Ishikawa (cell line): Measurements from ENCODE around the gene FNDC11.

ENCODE experiments used
- CEBPB ChIP-seq: IDR thresholded peaks from 2 replicates; pipeline ENCODE4 v1.6.1; 2012
- CREB1 ChIP-seq: IDR thresholded peaks from 2 replicates; pipeline ENCODE4 v1.6.1; 2012; ENCODE audit warnings: low read depth
- EGR1 ChIP-seq: IDR thresholded peaks from 2 replicates; pipeline ENCODE4 v1.6.1; 2012
- EP300 ChIP-seq: IDR thresholded peaks from 2 replicates; pipeline ENCODE4 v1.6.1; 2012; ENCODE audit warnings: borderline replicate concordance
- FOXM1 ChIP-seq: IDR thresholded peaks from 2 replicates; pipeline ENCODE4 v1.6.1; 2012; ENCODE audit warnings: low read depth, borderline replicate concordance
- MAX ChIP-seq: IDR thresholded peaks from 2 replicates; pipeline ENCODE4 v1.6.1; 2012
- NFIC ChIP-seq: IDR thresholded peaks from 2 replicates; pipeline ENCODE4 v1.6.1; 2012
- RAD21 ChIP-seq: IDR thresholded peaks from 2 replicates; pipeline ENCODE4 v1.6.1; 2012; ENCODE audit warnings: low read depth
- REST ChIP-seq: IDR thresholded peaks from 2 replicates; pipeline ENCODE4 v1.6.1; 2012; ENCODE audit warnings: low read depth, mild to moderate bottlenecking
- TAF1 ChIP-seq: IDR thresholded peaks from 2 replicates; pipeline ENCODE4 v1.6.1; 2012; ENCODE audit warnings: low read depth, mild to moderate bottlenecking
- TCF12 ChIP-seq: IDR thresholded peaks from 2 replicates; pipeline ENCODE4 v1.6.1; 2012; ENCODE audit warnings: low read depth
- TEAD4 ChIP-seq: IDR thresholded peaks from 2 replicates; pipeline ENCODE4 v1.6.1; 2012
- YY1 ChIP-seq: IDR thresholded peaks from 2 replicates; pipeline ENCODE4 v1.6.1; 2012; ENCODE audit warnings: low read depth
- ZBTB7A ChIP-seq: IDR thresholded peaks from 2 replicates; pipeline ENCODE4 v1.6.1; 2012; ENCODE audit warnings: low read depth
- TF ChIP-seq, protein P1 (sequence below): IDR thresholded peaks from 2 replicates; pipeline ENCODE4 v1.6.1; 2012

Gene FNDC11

GRCh38 chr20:63508072-63508768 is 45.7 kb upstream of the FNDC11 start:
- TF ChIP-seq EGR1 = no peak
- TF ChIP-seq RAD21 = no peak
- no peak for TF ChIP-seq ZBTB7A
- TF ChIP-seq CREB1 = no peak
- no peak for TF ChIP-seq TEAD4
- no peak for TF ChIP-seq EP300
- TF ChIP-seq REST = no peak
- TF ChIP-seq MAX = no peak
- no peak for TF ChIP-seq YY1
- no peak for TF ChIP-seq FOXM1
- TF ChIP-seq NFIC = no peak
- TF ChIP-seq, protein P1, sequence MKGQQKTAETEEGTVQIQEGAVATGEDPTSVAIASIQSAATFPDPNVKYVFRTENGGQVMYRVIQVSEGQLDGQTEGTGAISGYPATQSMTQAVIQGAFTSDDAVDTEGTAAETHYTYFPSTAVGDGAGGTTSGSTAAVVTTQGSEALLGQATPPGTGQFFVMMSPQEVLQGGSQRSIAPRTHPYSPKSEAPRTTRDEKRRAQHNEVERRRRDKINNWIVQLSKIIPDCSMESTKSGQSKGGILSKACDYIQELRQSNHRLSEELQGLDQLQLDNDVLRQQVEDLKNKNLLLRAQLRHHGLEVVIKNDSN = no peak
- TF ChIP-seq TCF12 = no peak

DNA sequence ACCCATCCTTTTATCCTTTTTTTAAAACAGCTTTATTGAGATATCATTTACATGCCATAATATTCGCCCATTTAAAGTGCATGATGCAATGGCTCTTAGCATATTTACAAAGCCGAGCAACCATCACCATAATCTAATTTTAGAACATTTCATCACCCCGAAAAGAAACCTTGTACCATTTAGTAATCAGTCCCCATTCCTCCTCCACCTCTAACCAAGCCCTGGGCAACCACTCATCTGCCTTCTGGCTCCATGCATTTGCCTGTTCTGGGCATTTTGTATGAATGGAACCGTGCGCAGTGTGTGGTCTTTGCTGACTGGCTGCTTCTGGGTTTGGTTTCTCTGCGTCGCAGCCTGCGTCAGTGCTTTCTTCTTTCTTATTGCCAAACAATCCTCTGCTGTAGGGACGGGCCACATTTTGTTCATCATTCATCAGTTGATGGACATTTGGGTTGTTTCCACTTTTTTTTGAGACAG is 44.8 kb upstream of the FNDC11 start:
- no peak for TF ChIP-seq TCF12
- TF ChIP-seq TAF1 = no peak
- no peak for TF ChIP-seq EP300
- TF ChIP-seq MAX = no peak
- no peak for TF ChIP-seq EGR1
- TF ChIP-seq CEBPB = no peak
- no peak for TF ChIP-seq TEAD4
- no peak for TF ChIP-seq FOXM1
- TF ChIP-seq, protein P1 = no peak
- no peak for TF ChIP-seq RAD21
- TF ChIP-seq REST = no peak
- TF ChIP-seq YY1 = no peak
- no peak for TF ChIP-seq ZBTB7A
- TF ChIP-seq NFIC = no peak

DNA sequence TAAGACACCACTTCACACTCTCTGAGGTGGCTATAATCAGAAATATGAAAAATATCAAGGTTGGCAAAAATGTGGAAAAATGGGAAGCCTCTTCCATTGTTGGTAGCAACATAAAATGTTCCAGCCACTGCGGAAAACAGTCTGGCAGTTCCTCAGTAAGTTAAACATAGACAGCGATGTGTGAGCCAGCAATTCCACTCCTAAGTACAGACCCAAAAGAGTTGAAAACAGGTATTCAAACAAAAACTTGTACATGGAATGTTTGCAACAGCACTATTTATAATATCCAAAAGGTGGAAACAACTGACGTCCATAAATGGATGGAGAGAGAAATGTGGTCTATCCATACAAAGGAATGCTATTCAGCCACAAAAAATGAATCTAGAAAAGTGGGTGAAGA is 40.8 kb upstream of the FNDC11 start:
- no peak for TF ChIP-seq CREB1
- no peak for TF ChIP-seq ZBTB7A
- TF ChIP-seq REST = no peak
- TF ChIP-seq, protein P1 = no peak
